Lower leg skin (tissue), 4 donors: Measurements from ENCODE around the gene NOC2L. TPM values are rescaled to one million over a fixed set of nuclear protein-coding genes. Genes with fewer than 3 reads are reported as not detected.

Experiments used
- DNase-seq, 2 donors: peaks; one replicate each; pipeline ENCODE4 v3.0.0-alpha.2; 2019; ENCODE audit warnings: low spot score in 2 of 2
- H3K4me3 ChIP-seq: fragments of 200-600 bp; sonication (generic); 2 replicates; pipeline ENCODE4 v1.5.1; 2017; ENCODE audit warnings: mild to moderate bottlenecking, low read depth; ENCODE audit not compliant: poor library complexity, severe bottlenecking
- POLR2A ChIP-seq, 2 donors: fragments of 450-650 bp; IDR thresholded peaks; one replicate each; pipeline ENCODE4 v1.6.1; 2016 to 2017; ENCODE audit warnings: antibody characterized with exemption in 2 of 2, mild to moderate bottlenecking in 1 of 2, moderate library complexity in 1 of 2
- WGBS, 2 donors: methylation state at CpG; one replicate each; pipeline ENCODE4 v1.1.5; 2018; 5-methylcytosine and 5-hydroxymethylcytosine counted together
- intact Hi-C: fragments of 100-400 bp; cut with DNase I; formaldehyde crosslinking; loops from one replicate; pipeline ENCODE4 v1.15.0; 2023; ENCODE audit warnings: low total_unique reads
- total RNA-seq, 4 donors: library from RNA; depleted of rRNA; stranded (reverse); fragments of >200 nt; gene quantifications; one replicate each; pipeline ENCODE4 v1.1.0, GENCODE V29; 2016
- TF ChIP-seq, protein P1 (sequence below), 3 donors: fragments of 450-650 bp; IDR thresholded peaks; one replicate each; pipeline ENCODE4 v1.5.1; 2016; ENCODE audit warnings: antibody characterized with exemption in 3 of 3, mild to moderate bottlenecking in 3 of 3, moderate library complexity in 2 of 3

NOC2L gene
- total RNA-seq, 4 donors from 2014 or later = 44.7 to 67.8 (median 59.6) TPM

DNA sequence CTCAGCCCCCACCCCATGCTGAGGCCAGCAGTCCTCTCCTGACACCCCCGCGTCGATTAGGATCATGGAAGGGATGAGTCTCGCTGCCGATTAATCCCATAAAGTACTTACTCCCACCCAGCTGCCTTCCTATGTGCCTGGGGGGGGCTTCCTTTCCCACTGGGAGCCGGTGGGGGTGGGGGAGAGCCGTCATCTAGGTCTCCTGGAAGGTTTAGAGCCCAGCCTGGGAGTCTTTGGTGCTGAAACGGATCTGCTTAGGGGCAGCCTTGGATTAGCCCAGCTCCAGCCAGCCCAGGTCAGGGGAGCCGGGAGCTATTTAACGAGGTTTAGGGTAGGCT, 25.5 kb downstream of the NOC2L start:
- 32 to 44% methylated on average over 4 to 9 of the region's 10 CpGs for WGBS, 2 donors
- no peak for TF ChIP-seq POLR2A (IDR thresholded peaks at IDR 0.05)
- TF ChIP-seq, protein P1, sequence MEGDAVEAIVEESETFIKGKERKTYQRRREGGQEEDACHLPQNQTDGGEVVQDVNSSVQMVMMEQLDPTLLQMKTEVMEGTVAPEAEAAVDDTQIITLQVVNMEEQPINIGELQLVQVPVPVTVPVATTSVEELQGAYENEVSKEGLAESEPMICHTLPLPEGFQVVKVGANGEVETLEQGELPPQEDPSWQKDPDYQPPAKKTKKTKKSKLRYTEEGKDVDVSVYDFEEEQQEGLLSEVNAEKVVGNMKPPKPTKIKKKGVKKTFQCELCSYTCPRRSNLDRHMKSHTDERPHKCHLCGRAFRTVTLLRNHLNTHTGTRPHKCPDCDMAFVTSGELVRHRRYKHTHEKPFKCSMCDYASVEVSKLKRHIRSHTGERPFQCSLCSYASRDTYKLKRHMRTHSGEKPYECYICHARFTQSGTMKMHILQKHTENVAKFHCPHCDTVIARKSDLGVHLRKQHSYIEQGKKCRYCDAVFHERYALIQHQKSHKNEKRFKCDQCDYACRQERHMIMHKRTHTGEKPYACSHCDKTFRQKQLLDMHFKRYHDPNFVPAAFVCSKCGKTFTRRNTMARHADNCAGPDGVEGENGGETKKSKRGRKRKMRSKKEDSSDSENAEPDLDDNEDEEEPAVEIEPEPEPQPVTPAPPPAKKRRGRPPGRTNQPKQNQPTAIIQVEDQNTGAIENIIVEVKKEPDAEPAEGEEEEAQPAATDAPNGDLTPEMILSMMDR (IDR thresholded peaks at IDR 0.05) = no peak
- H3K4me3 ChIP-seq = no peak overlapping the region
- no peak for DNase-seq
- intact Hi-C loops = loop anchor here (2.0 kb wide), 1 partner anchor 27 kb away; no protein-coding TSS in a partner anchor

GRCh38 chr1:932776-933602, 26.1 kb downstream of the NOC2L start:
- TF ChIP-seq, protein P1 (IDR thresholded peaks at IDR 0.05) = no peak
- TF ChIP-seq POLR2A (IDR thresholded peaks at IDR 0.05) = no peak
- intact Hi-C loops = loop anchor here (2.0 kb wide), 1 partner anchor 26 kb away; no protein-coding TSS in a partner anchor
- WGBS, 2 donors = 68 to 73% methylated on average over 24 to 25 of the region's 25 CpGs
- H3K4me3 ChIP-seq = no peak overlapping the region
- no peak for DNase-seq

DNA sequence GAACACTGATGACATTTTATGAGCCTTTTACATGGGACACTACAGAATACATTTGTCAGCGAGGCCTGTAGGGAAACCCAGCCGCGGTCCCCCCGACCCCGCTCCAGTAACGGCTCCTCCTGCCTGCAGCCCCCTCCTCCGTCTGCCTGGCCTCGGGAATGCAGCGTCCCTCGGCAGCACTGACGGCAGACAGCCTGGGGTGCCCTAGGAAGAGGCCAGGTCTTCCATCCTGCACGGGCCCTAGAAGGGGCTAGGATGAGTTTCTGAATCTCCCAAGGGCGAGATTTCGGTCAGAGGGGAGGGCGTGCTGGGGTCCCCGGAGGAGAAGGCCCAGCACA, 26.9 kb downstream of the NOC2L start:
- no peak for TF ChIP-seq POLR2A (IDR thresholded peaks at IDR 0.05)
- TF ChIP-seq, protein P1 (IDR thresholded peaks at IDR 0.05) = no peak
- 56 to 62% methylated on average over 9 to 16 of the region's 16 CpGs for WGBS, 2 donors
- DNase-seq = no peak
- H3K4me3 ChIP-seq = no peak overlapping the region
- intact Hi-C loops = loop anchor here (2.0 kb wide), 1 partner anchor 25 kb away; no protein-coding TSS in a partner anchor

DNA sequence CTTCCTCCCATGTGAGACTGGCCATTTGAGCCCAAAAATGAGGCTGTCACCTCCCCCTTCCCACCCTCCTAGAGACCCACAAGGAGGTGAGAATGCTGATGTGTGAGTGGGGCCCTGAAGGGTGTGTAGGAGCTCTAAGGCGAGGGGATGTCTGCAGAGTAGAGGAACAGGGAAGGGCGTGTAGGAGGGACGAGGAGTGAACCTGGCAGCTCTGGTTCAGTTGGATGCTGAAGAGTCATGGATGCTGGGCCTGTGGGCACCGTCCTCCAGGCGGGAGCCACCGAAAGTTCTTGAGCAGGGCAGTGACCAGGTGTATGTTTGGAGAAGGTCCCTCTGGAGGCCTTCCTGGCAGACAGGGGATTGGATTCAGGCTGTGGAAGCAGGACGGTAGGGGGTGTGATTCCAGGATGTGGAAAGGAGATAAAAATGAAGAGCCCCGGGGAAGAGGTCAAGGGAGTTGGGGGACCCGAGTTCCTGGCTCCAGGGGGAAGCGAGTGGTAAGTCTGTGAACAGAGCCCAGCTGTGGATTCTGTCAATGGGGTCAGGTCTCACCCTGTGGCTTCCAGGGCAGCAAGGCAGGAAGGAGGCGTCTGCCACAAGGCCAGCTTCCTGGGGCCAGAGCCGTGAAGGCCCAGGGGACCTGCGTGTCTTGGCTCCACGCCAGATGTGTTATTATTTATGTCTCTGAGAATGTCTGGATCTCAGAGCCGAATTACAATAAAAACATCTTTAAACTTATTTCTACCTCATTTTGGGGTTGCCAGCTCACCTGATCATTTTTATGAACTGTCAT, 27.5 kb downstream of the NOC2L start:
- DNase-seq = no peak
- H3K4me3 ChIP-seq = no peak overlapping the region
- WGBS, 2 donors = 41 to 48% methylated on average over 15 of the region's 15 CpGs
- TF ChIP-seq POLR2A (IDR thresholded peaks at IDR 0.05) = no peak
- TF ChIP-seq, protein P1 (IDR thresholded peaks at IDR 0.05) = no peak
- intact Hi-C loops = loop anchor here (2.0 kb wide), 1 partner anchor 25 kb away; no protein-coding TSS in a partner anchor

DNA sequence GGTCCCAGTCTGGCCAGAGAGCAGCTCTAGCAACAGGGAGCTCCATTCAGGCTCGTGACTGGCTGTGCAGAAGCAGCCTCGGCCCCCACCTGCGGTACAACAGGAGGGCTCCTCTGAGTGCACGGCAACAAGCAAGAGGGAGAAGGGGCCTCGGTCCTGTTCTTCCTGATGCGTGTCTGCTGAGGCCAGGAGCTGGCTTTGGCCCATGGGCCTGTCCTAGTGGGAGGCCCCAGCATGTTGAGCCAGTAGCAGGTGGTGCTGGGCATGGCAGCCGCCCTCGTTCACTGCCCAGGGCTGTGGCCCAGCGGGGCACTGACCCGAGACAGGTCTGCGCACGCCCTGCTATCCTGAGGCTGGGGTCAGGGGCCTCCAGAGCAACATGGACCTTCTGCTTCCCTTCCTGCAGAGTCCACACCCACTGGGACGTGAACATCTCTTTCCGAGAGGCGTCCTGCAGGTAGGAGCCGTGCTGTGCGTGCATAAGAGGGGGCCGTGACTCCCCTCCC, 28.4 kb downstream of the NOC2L start:
- no peak for DNase-seq
- no peak for TF ChIP-seq POLR2A (IDR thresholded peaks at IDR 0.05)
- TF ChIP-seq, protein P1 (IDR thresholded peaks at IDR 0.05) = no peak
- intact Hi-C loops = no loop called here
- 48 to 63% methylated on average over 17 of the region's 18 CpGs for WGBS, 2 donors
- H3K4me3 ChIP-seq = no peak overlapping the region
